Activated CD4-positive, CD25-positive, alpha-beta regulatory T cell treated with anti-CD3 and anti-CD28 coated beads, Interleukin-2, amount 50 U/mL, for 16 hours (primary cell): ENCODE measurements around the gene CPT1B.
"Not testable (repeated sequence)": the region's sequence is repeated elsewhere in the genome, so short reads cannot be mapped to it uniquely, and the experiment has no call there.

Experiments used
- DNase-seq: peaks from one replicate; pipeline ENCODE4 v3.0.0-alpha.2; 2020; ENCODE audit warnings: low read depth, low spot score

CPT1B gene

DNA sequence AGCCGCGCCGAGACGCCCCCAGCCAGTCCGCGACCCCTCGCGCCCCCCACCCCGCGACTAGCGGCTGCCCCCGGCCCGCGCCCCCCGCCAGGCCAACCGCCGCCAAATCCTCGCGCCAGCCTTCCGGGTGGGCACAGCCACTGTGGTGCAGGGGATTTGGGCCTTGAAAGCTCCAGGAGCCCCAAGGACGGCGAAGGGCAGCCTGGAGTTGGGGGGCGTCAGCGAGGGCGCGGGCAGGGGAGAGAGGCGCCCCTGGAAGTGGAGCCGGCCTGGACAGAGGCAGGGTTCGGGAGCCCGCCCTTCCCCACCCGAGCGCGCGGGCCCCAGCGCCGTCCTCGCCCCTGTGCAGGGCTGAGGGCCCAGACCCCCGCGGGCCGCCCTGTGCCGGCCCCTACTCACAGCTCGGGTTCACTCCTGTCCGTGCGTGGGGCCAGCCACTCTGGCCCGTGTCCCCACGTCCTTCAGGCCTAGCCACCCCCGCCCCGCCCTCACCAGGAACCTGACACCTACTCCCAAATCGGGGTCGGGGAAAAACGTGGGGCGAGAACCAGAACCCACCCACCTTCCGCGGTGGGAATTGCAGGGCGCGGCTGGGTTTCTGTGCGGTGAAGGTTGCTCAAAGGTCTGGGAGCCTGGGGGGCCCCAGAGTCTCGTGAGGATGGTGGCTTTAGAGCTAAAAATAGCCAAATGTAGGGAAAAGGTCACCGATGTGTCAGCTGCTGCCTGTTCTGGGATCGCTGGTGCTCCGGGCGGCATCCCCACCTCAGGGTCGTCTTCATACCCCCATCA is at the start of gene CPT1B:
Gene CPT1B (minus strand): TSS at position 441 of the 789 bp plus-strand sequence. CDS start 512 bp downstream, outside the sequence.
- no peak for DNase-seq

DNA sequence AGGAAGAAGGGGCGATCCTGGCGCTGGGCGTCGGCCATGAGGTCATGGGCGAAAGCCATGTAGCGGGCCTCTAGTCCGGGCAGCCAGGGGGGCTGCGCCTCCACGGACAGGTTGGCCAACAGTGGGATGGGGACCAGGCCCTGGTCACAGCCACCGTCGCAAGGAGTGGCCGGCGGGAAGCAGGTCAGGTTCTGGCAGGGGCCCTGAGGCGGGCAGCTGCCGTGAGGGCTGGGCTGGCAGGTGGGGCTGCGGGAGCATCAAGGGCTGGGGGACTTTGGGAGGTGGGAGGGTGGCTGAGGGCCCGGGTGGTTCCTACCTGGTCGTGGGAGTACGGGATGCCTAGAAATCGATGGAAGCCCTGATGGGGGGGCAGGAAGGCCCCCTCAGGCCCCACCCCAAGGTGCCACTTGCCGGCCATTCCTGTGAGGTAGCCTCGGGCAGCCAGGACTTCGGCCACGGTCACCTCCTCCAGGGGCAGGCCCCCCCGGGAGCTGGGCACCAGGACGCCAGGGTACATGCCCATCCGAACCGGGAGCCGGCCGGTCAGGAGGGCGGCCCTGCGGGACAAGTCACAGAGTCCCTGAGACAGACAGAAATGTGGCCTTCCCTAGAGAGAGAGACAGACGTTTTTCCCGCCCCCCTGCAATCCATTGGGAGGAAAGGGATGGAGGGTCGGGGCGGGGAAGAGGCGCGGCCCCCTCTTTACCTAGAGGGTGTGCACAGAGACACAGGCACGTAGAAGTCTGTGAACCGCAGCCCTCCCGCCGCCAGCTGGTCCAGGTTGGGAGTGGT is 48.8 kb upstream of the CPT1B start:
- no peak for DNase-seq

- DNase-seq, result no peak
These were observed 48.2 kb upstream of the CPT1B start for GRCh38 chr22:50626314-50626849.

GRCh38 chr22:50625568-50626313 is 47.5 kb upstream of the CPT1B start:
- no peak for DNase-seq

DNA sequence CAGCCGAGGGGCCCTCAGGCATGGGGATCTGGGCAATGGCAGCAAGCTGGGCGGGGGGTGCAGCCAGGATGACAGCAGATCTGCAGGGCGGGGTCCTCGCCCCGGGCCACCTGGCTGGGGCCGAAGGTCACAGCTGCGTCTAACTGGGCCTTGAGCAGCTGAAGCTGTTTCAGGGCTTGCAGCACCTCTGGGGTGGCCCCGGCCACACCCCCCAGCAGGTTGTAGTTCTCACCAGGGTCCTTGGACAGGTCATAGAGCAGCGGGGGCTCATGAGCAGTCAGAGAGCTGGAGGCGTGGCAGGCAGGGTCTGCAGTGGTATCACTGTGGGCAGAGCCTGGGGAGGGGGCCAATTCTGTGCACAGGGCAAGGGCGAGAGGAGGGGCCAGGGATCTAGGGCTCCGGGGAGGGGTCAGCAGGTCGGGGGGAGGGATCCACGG is 46.9 kb upstream of the CPT1B start:
- no peak for DNase-seq

DNA sequence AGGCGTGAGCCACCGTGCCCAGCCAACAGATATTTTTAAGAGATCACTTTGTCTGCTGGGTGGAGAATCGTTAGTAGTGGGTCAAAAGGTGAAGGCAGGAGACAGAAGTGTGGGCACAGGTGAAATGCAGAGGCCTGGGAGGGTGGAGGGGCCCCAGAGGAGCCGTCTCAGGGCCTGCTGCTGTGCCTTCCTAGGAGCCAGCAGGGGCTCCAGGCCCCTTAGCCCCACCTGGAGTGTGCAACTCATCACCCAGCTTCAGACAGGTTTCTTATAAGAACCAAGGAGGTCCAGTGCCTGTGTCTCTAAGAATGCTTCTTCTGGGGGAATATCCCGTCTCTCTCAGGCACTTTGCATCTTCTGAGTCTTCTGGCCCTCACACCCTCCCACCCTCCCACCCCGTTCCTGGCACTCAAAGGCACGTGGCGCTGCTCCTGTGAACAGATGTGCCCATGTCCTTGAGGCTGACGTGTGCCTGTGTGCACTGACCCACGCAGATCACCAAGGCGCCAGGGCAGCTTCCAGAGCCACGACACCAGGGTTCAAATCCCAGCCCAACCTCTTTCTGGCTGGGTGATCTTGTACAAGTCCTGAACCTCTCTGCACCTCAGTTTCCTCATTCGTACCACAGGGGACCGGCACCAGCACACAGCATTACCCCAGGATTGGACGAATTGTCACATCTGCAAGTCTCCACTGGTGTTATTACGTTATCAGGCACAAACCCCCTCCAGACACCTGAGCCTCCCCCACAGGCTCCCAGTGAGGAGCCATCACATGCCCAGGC is 46.3 kb upstream of the CPT1B start:
- no peak for DNase-seq

- DNase-seq, result no peak
These were observed 44.6 kb upstream of the CPT1B start for GRCh38 chr22:50622723-50623327.

DNA sequence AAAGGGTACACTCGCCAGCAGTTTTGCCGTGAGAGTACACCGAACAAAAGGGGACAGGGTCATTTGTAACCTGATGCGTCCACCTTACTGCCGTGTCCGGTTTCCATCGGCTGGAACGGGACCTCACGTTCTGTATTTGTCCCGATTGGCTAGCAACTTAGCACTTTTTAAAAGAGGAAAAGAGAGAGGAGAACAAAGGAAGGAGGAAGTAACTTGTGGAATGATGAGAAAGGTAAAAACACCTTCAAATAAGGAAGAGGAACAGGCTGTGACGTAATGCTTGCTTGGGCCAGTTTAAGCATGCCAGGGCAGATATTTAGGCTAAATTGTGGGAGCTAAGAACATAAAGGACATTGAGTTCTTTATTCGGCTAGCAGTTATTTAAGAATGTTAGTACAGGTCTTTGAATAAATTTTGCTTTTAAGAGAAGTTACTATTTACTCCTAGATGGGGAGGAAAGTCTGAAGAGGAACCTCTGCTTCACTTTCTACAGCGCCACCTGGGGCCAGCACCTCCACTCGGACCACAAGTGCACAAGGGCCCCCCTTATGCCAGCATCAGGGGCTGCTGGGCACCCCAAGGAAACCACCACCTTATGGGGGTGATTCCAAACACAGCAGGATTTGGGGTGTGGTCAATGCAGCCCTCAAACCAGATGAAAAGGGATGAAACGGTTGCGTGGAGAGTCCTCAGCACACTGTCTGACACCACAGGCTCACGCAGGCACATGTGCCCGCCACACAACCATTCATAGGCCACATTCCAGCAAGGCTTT is 43.9 kb upstream of the CPT1B start:
- DNase-seq, result no peak

GRCh38 chr22:50621356-50621880 is 43.2 kb upstream of the CPT1B start:
- DNase-seq, result no peak

- peak; percentile 79 for DNase-seq
These were observed 42.5 kb upstream of the CPT1B start for GRCh38 chr22:50620593-50621355.

DNA sequence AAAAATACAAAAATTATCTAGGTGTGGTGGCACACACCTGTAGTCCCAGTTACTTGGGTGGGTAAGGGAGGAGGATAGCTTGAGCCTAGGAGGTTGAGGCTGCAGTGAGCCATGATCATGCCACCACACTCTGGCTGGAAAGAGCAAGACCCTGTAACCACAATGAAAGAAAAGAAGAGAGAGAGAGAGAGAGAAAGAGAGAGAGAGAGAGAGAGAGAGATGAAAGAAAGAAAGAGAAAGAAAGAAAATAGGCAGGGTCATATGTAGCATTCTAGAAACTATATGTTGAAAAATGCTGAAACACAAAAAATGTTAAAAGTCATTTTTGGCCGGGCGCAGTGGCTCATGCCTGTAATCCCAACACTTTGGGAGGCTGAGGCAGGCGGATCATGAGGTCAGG is 36.1 kb upstream of the CPT1B start:
- not testable (repeated sequence) for DNase-seq

DNA sequence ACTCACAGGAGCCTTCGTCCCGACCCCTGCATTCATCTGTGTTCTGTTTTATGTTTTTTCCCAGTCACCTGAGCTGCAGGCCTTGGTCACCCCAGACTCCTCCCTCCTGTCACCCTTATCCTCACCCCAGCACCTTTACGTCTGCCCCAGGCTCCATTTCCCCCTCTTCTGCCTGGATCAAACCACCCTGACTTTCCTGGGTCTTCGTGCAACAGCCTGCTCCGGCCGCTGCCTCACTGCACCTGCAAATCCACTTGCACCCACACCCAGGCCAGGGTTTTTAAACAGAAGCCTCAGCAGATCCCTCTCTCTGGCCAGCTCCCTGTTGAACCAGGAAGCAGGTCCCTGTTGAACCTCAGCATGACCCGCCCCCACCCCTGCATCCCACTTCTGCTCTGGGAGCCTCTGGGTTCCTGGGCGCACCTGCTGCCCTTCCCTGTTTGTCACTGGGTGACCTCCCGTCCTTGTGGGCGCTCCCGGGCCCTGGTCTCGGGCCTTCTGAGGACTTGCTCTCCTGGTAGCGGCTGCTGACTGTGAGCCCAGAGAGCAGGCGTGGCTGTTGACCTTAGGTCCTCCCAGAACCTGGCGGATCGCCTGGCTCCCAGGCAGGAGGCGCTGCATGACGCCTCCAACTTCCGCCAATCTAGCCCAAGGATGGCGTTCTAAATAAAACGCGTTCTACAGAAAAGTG is 35.2 kb upstream of the CPT1B start:
- no peak for DNase-seq

GRCh38 chr22:50612528-50613221 is 34.4 kb upstream of the CPT1B start:
- no peak for DNase-seq

DNA sequence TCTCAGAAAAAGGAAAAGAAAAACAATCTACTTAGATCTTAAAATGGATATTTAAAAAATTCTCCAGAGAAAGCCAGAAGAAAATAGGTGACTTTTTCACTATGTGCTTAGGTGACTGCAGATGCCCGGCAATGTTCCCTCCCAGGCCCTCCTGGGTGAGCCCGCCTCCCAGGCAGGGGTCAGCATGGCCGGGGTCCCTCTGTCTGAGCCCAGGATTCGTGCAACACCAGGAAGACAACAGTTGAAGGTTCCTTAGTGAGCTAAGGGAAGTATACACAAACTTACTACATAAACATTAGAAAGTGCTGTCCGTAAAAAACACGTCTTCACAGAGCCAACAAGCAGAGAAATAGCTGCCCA is 33.9 kb upstream of the CPT1B start:
- DNase-seq, result no peak

DNA sequence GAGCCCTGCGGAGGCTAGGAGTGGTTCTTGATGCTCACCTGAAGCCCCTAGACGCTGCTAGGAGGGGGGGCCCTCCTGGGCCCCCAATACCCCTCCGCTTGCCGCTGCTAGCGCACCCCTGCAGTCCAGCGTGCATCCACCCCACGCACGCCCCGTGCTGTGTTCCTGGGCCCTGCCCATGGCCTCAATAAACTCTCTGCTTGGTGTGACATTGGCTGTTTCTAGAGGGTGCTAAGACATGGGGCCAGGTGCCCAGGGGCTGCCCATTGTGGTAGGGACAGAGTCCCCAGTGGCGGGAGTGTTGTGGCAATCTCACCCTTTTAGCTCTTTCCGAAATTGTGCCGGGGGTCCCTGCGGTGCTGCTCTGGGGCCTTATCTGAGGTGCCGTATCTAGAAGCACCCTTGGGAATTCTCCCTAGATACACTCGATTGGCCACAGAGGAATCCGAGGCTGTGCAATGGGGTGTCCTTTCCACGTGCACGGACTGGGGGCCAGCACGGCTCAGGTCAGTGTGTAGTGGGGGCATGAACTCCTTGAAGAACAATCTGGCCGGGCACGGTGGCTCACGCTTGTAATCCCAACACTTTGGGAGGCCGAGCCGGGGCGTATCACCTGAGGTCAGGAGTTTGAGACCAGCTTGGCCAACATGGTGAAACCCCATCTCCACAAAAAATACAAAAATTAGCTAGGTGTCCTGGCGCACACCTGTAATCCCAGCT is 33.3 kb upstream of the CPT1B start:
- DNase-seq, result no peak

DNA sequence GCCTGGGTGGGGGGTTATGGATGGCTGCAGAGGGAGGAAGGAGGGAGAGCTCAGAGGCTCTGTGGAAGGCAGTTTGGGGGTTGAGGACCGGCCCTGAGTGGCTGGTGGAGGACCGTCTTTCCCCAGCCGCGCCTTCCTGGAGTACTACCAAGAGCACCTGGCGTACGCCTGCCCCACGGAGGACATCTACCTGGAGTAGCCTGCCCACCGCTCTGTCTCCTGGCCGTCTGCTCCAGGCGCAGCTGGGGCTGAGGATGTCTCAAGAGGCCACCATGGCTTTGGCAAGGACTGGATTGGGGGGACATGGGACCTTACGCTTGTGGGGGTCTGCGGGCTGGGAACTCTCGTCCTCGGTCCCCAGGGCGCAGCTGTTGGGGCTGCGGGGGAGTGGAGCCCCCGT is 32.4 kb upstream of the CPT1B start:
- no peak for DNase-seq

GRCh38 chr22:50610041-50610451 is 31.8 kb upstream of the CPT1B start:
- no peak for DNase-seq
